Fibroblast of skin of scalp (primary cell): ENCODE data around the gene GALNT7.

Experiments used
- DNase-seq: peaks from one replicate; pipeline ENCODE4 v3.0.0-alpha.2; 2013

The GALNT7 gene

GRCh38 chr4:173311368-173311767, 142.8 kb downstream of the GALNT7 start:
- no peak for DNase-seq

- DNase-seq, result no peak
Measured at GRCh38 chr4:173314715-173315114, 146.1 kb downstream of the GALNT7 start.

- no peak for DNase-seq
Measured at GRCh38 chr4:173316060-173316459, 147.4 kb downstream of the GALNT7 start.

- DNase-seq, result no peak
Measured at GRCh38 chr4:173317004-173317403, 148.4 kb downstream of the GALNT7 start.

GRCh38 chr4:173318240-173318639, 149.6 kb downstream of the GALNT7 start:
- no peak for DNase-seq

GRCh38 chr4:173318648-173319211, 150.1 kb downstream of the GALNT7 start:
- peak; percentile 56 for DNase-seq

GRCh38 chr4:173319696-173320095, 151.1 kb downstream of the GALNT7 start:
- peak; percentile 12 for DNase-seq

GRCh38 chr4:173325007-173325736, 156.6 kb downstream of the GALNT7 start:
- DNase-seq, result no peak

GRCh38 chr4:173328236-173328901, 159.8 kb downstream of the GALNT7 start:
- no peak for DNase-seq

GRCh38 chr4:173330590-173330989, 162.0 kb downstream of the GALNT7 start:
- no peak for DNase-seq

GRCh38 chr4:173332021-173332487, 163.4 kb downstream of the GALNT7 start:
- DNase-seq, result no peak

GRCh38 chr4:173332963-173333657, 164.5 kb downstream of the GALNT7 start:
- no peak for DNase-seq

GRCh38 chr4:173333658-173334084, 165.1 kb downstream of the GALNT7 start:
- peak; percentile 48 for DNase-seq

- peak; percentile 100 for DNase-seq
Measured at GRCh38 chr4:173334085-173334890, 165.7 kb downstream of the GALNT7 start, which contains the start of gene HMGB2. Gene HMGB2 (minus strand): TSS chr4:173334358. CDS start chr4:173333649, 709 bp downstream.

- peak; percentile 85 for DNase-seq
Measured at GRCh38 chr4:173334891-173335752, 166.5 kb downstream of the GALNT7 start.

- no peak for DNase-seq
Measured at GRCh38 chr4:173337463-173337862, 168.9 kb downstream of the GALNT7 start.

- DNase-seq, result no peak
Measured at GRCh38 chr4:173343832-173344397, 175.3 kb downstream of the GALNT7 start.

- no peak for DNase-seq
Measured at GRCh38 chr4:173345648-173346047, 177.0 kb downstream of the GALNT7 start.

GRCh38 chr4:173346074-173346473, 177.5 kb downstream of the GALNT7 start:
- DNase-seq, result peak; percentile 85

- no peak for DNase-seq
Measured at GRCh38 chr4:173347467-173347866, 178.9 kb downstream of the GALNT7 start.

- no peak for DNase-seq
Measured at GRCh38 chr4:173357939-173358338, 189.3 kb downstream of the GALNT7 start.
